Measurements from ENCODE around the gene DLG2.
"Not testable (repeated sequence)": the region's sequence is repeated elsewhere in the genome, so short reads cannot be mapped to it uniquely, and the experiment has no call there.

DLG2 gene

GRCh38 chr11:84355911-84356310 is 1271.2 kb downstream of the DLG2 start:
- DNase-seq (ENCODE audit: low read depth) = no peak

- no peak for DNase-seq (ENCODE audit: low read depth)
Observed at GRCh38 chr11:84345597-84345996, 1281.5 kb downstream of the DLG2 start.

GRCh38 chr11:84345027-84345426 is 1282.1 kb downstream of the DLG2 start:
- DNase-seq (ENCODE audit: low read depth) = no peak

GRCh38 chr11:84339796-84340195 is 1287.3 kb downstream of the DLG2 start:
- no peak for DNase-seq (ENCODE audit: low read depth)

- no peak for DNase-seq (ENCODE audit: low read depth)
Observed at GRCh38 chr11:84333221-84333620, 1293.9 kb downstream of the DLG2 start.

- DNase-seq (ENCODE audit: low read depth) = no peak
Observed at GRCh38 chr11:84322211-84322610, 1304.9 kb downstream of the DLG2 start.

GRCh38 chr11:84319863-84320262 is 1307.3 kb downstream of the DLG2 start:
- no peak for DNase-seq (ENCODE audit: low read depth)

GRCh38 chr11:84316866-84317555 is 1310.1 kb downstream of the DLG2 start:
- no peak for DNase-seq (ENCODE audit: low read depth)

- DNase-seq (ENCODE audit: low read depth) = no peak
Observed at GRCh38 chr11:84313830-84314359, 1313.2 kb downstream of the DLG2 start.

GRCh38 chr11:84310268-84310667 is 1316.9 kb downstream of the DLG2 start:
- DNase-seq (ENCODE audit: low read depth) = no peak

GRCh38 chr11:84308491-84308890 is 1318.7 kb downstream of the DLG2 start:
- not testable (repeated sequence) for DNase-seq (ENCODE audit: low read depth)

- DNase-seq (ENCODE audit: low read depth) = no peak
Observed at GRCh38 chr11:84300092-84300491, 1327.1 kb downstream of the DLG2 start.

GRCh38 chr11:84297570-84297969 is 1329.6 kb downstream of the DLG2 start:
- no peak for DNase-seq (ENCODE audit: low read depth)

GRCh38 chr11:84295815-84296214 is 1331.3 kb downstream of the DLG2 start:
- DNase-seq (ENCODE audit: low read depth) = no peak

GRCh38 chr11:84292955-84293354 is 1334.2 kb downstream of the DLG2 start:
- DNase-seq (ENCODE audit: low read depth) = no peak

GRCh38 chr11:84292006-84292405 is 1335.1 kb downstream of the DLG2 start:
- DNase-seq (ENCODE audit: low read depth) = no peak

GRCh38 chr11:84290647-84291046 is 1336.5 kb downstream of the DLG2 start:
- no peak for DNase-seq (ENCODE audit: low read depth)

GRCh38 chr11:84289381-84289906 is 1337.7 kb downstream of the DLG2 start:
- no peak for DNase-seq (ENCODE audit: low read depth)

- DNase-seq (ENCODE audit: low read depth) = no peak
Observed at GRCh38 chr11:84273541-84273940, 1353.6 kb downstream of the DLG2 start.

- DNase-seq (ENCODE audit: low read depth) = no peak
Observed at GRCh38 chr11:84270466-84270865, 1356.7 kb downstream of the DLG2 start.

GRCh38 chr11:84264066-84264465 is 1363.1 kb downstream of the DLG2 start:
- no peak for DNase-seq (ENCODE audit: low read depth)

GRCh38 chr11:84261707-84262106 is 1365.4 kb downstream of the DLG2 start:
- no peak for DNase-seq (ENCODE audit: low read depth)

GRCh38 chr11:84260862-84261261 is 1366.3 kb downstream of the DLG2 start:
- no peak for DNase-seq (ENCODE audit: low read depth)

- DNase-seq (ENCODE audit: low read depth) = no peak
Observed at GRCh38 chr11:84256618-84257017, 1370.5 kb downstream of the DLG2 start.

All from activated gamma-delta T cell treated with anti-CD3 and anti-CD28 coated beads, Interleukin-2, amount 50 U/mL, for 16 hours (primary cell).